HEK293 (cell line): ENCODE measurements around the gene PSMD3.

Source experiments
- CTCF ChIA-PET: fragments of 350-600 bp; formaldehyde crosslinking; extraction: SDS; loops from one replicate; lab custom pipeline; 2021; ENCODE audit warnings: antibody characterized with exemption; lab: Yijun Ruan, JAX
- POLR2A ChIA-PET: fragments of 300-600 bp; formaldehyde crosslinking; extraction: SDS; loops from one replicate; lab custom pipeline; 2020; ENCODE audit warnings: antibody characterized with exemption, inconsistent platforms; lab: Yijun Ruan, JAX
- H3K27ac ChIP-seq: fragments of 200-500 bp; sonication (Bioruptor generic); 2 replicates; pipeline ENCODE4 v1.5.1; 2014; ENCODE audit warnings: low read depth, low read length, control low read depth, inconsistent platforms; ENCODE audit errors: extremely low read depth
- H3K36me3 ChIP-seq, 2 experiments: fragments of 200-500 bp in 1 of 2; sonication (Bioruptor generic) in 1 of 2; 1 replicate in 1 of 2; 2 replicates in 1 of 2; pipeline ENCODE4 v1.5.1; 2014 to 2017; ENCODE audit warnings: inconsistent platforms in 2 of 2, low read length in 2 of 2; ENCODE audit not compliant: control insufficient read depth in 2 of 2, insufficient read depth in 1 of 2
- H3K4me1 ChIP-seq: fragments of 200-500 bp; sonication (Bioruptor generic); 2 replicates; pipeline ENCODE4 v1.5.1; 2014; ENCODE audit warnings: mild to moderate bottlenecking, low read length, inconsistent platforms; ENCODE audit not compliant: control insufficient read depth, insufficient read depth
- H3K4me3 ChIP-seq: 2 replicates; pipeline ENCODE4 v1.5.1; 2011; ENCODE audit warnings: low read depth, mild to moderate bottlenecking, control low read depth, low read length, moderate library complexity
- H3K9me3 ChIP-seq: fragments of 200-500 bp; sonication (Bioruptor generic); 2 replicates; pipeline ENCODE4 v1.5.1; 2014; ENCODE audit warnings: low read depth, low read length, inconsistent platforms; ENCODE audit not compliant: control insufficient read depth, insufficient read depth
- GLIS2 ChIP-seq: fragments of 450-650 bp; formaldehyde crosslinking; IDR thresholded peaks from 2 replicates; pipeline ENCODE4 v1.5.1; 2016; ENCODE audit warnings: missing biosample characterization, missing genetic modification characterization
- KLF16 ChIP-seq: fragments of 450-650 bp; formaldehyde crosslinking; IDR thresholded peaks from 2 replicates; pipeline ENCODE4 v1.5.1; 2017; ENCODE audit warnings: missing biosample characterization, missing genetic modification characterization
- PRDM1 ChIP-seq: fragments of 450-650 bp; formaldehyde crosslinking; IDR thresholded peaks from 2 replicates; pipeline ENCODE4; 2016; ENCODE audit warnings: missing biosample characterization, missing genetic modification characterization
- SETDB1 ChIP-seq: IDR thresholded peaks from one replicate; pipeline ENCODE4 v1.6.1; 2017; ENCODE audit warnings: mild to moderate bottlenecking, low read length, moderate library complexity, mixed read lengths; ENCODE audit not compliant: insufficient read length
- SP2 ChIP-seq: fragments of 450-650 bp; formaldehyde crosslinking; IDR thresholded peaks from 2 replicates; pipeline ENCODE4 v1.5.1; 2016; ENCODE audit warnings: missing biosample characterization, missing genetic modification characterization
- ZBTB17 ChIP-seq: fragments of 450-650 bp; formaldehyde crosslinking; IDR thresholded peaks from 2 replicates; pipeline ENCODE4 v1.5.1; 2016; ENCODE audit warnings: missing biosample characterization, missing genetic modification characterization
- ZFHX2 ChIP-seq: fragments of 450-650 bp; formaldehyde crosslinking; conservative IDR thresholded peaks from 2 replicates; pipeline ENCODE4 v1.5.1; 2016; ENCODE audit warnings: missing biosample characterization, missing genetic modification characterization
- ZNF132 ChIP-seq: fragments of 450-650 bp; formaldehyde crosslinking; IDR thresholded peaks from 2 replicates; pipeline ENCODE4 v1.5.1; 2017; ENCODE audit warnings: missing biosample characterization, missing genetic modification characterization, borderline replicate concordance
- ZNF157 ChIP-seq: fragments of 450-650 bp; formaldehyde crosslinking; IDR thresholded peaks from 2 replicates; pipeline ENCODE4 v1.5.1; 2016; ENCODE audit warnings: missing biosample characterization, missing genetic modification characterization
- ZNF19 ChIP-seq: fragments of 450-650 bp; formaldehyde crosslinking; IDR thresholded peaks from 2 replicates; pipeline ENCODE4; 2016; ENCODE audit warnings: missing biosample characterization, missing genetic modification characterization, low read depth
- ZNF2 ChIP-seq: fragments of 450-650 bp; formaldehyde crosslinking; IDR thresholded peaks from 2 replicates; pipeline ENCODE4 v1.5.1; 2016; ENCODE audit warnings: missing biosample characterization, missing genetic modification characterization
- ZNF211 ChIP-seq: fragments of 450-650 bp; formaldehyde crosslinking; IDR thresholded peaks from 2 replicates; pipeline ENCODE4 v1.5.1; 2016; ENCODE audit warnings: low read depth, missing biosample characterization, missing genetic modification characterization
- ZNF221 ChIP-seq: fragments of 450-650 bp; formaldehyde crosslinking; IDR thresholded peaks from 2 replicates; pipeline ENCODE4 v1.5.1; 2017; ENCODE audit warnings: missing biosample characterization, missing genetic modification characterization, borderline replicate concordance
- ZNF302 ChIP-seq: fragments of 450-650 bp; formaldehyde crosslinking; IDR thresholded peaks from 2 replicates; pipeline ENCODE4 v1.5.1; 2016; ENCODE audit warnings: missing biosample characterization, missing genetic modification characterization, low read depth
- ZNF311 ChIP-seq: fragments of 450-650 bp; formaldehyde crosslinking; IDR thresholded peaks from 2 replicates; pipeline ENCODE4 v1.5.1; 2017; ENCODE audit warnings: missing biosample characterization, missing genetic modification characterization, borderline replicate concordance
- ZNF558 ChIP-seq: fragments of 450-650 bp; formaldehyde crosslinking; IDR thresholded peaks from 2 replicates; pipeline ENCODE4 v1.5.1; 2016; ENCODE audit warnings: missing biosample characterization, missing genetic modification characterization
- ZNF658 ChIP-seq: fragments of 450-650 bp; formaldehyde crosslinking; IDR thresholded peaks from 2 replicates; pipeline ENCODE4; 2016; ENCODE audit warnings: missing biosample characterization, missing genetic modification characterization
- ZNF670 ChIP-seq: fragments of 450-650 bp; formaldehyde crosslinking; IDR thresholded peaks from 2 replicates; pipeline ENCODE4 v1.5.1; 2016; ENCODE audit warnings: missing biosample characterization, missing genetic modification characterization, low read depth
- ZNF747 ChIP-seq: fragments of 450-650 bp; formaldehyde crosslinking; IDR thresholded peaks from 2 replicates; pipeline ENCODE4 v1.5.1; 2016; ENCODE audit warnings: missing biosample characterization, missing genetic modification characterization
- ZNF830 ChIP-seq: fragments of 450-650 bp; IDR thresholded peaks from 2 replicates; pipeline ENCODE4 v1.5.0; 2018; ENCODE audit warnings: missing biosample characterization, missing genetic modification characterization, low read depth, mild to moderate bottlenecking, moderate library complexity
- ZSCAN23 ChIP-seq: fragments of 450-650 bp; formaldehyde crosslinking; IDR thresholded peaks from 2 replicates; pipeline ENCODE4 v1.5.1; 2016; ENCODE audit warnings: missing biosample characterization, missing genetic modification characterization
- ZSCAN30 ChIP-seq: fragments of 450-650 bp; IDR thresholded peaks from 2 replicates; pipeline ENCODE4 v1.5.1; 2018; ENCODE audit warnings: missing biosample characterization, mild to moderate bottlenecking, missing genetic modification characterization, moderate library complexity
- TF ChIP-seq, protein P1 (sequence below): fragments of 450-650 bp; formaldehyde crosslinking; IDR thresholded peaks from 2 replicates; pipeline ENCODE4 v1.5.1; 2016; ENCODE audit warnings: missing biosample characterization, missing genetic modification characterization
- TF ChIP-seq, protein P2 (sequence below): fragments of 450-650 bp; formaldehyde crosslinking; IDR thresholded peaks from 2 replicates; pipeline ENCODE4 v1.5.1; 2016; ENCODE audit warnings: missing biosample characterization, missing genetic modification characterization
- TF ChIP-seq, protein P3 (sequence below): fragments of 450-650 bp; formaldehyde crosslinking; IDR thresholded peaks from 2 replicates; pipeline ENCODE4 v1.5.1; 2017; ENCODE audit warnings: missing biosample characterization, missing genetic modification characterization
- TF ChIP-seq, protein P4 (sequence below): fragments of 450-650 bp; formaldehyde crosslinking; IDR thresholded peaks from 2 replicates; pipeline ENCODE4 v1.5.1; 2017; ENCODE audit warnings: missing biosample characterization, missing genetic modification characterization

The PSMD3 gene

GRCh38 chr17:40027614-40028012 is 47.0 kb downstream of the PSMD3 start:
- H3K36me3 ChIP-seq = peaks cover 43 to 93% of the 10 kb centered on the region in 2 experiments
- H3K27ac ChIP-seq = no peak overlapping the region
- no peaks in the 10 kb centered on the region for H3K9me3 ChIP-seq
- CTCF ChIA-PET = interaction anchor here (0.6 to 11.2 kb wide), 41 partner anchors 10 to 482 kb away, joined by 3 to 268 read pairs (median 4); partner anchors contain the start of genes CSF3 and MED24
- H3K4me1 ChIP-seq = peaks cover 16% of the 10 kb centered on the region
- H3K4me3 ChIP-seq = no peak overlapping the region
- POLR2A ChIA-PET = interaction anchor here (1.0 to 1.7 kb wide), 4 partner anchors 10 to 84 kb away, joined by 3 to 4 read pairs (median 3); partner anchors contain the start of gene PSMD3
- no peak for TF ChIP-seq ZBTB17
- TF ChIP-seq, protein P1, sequence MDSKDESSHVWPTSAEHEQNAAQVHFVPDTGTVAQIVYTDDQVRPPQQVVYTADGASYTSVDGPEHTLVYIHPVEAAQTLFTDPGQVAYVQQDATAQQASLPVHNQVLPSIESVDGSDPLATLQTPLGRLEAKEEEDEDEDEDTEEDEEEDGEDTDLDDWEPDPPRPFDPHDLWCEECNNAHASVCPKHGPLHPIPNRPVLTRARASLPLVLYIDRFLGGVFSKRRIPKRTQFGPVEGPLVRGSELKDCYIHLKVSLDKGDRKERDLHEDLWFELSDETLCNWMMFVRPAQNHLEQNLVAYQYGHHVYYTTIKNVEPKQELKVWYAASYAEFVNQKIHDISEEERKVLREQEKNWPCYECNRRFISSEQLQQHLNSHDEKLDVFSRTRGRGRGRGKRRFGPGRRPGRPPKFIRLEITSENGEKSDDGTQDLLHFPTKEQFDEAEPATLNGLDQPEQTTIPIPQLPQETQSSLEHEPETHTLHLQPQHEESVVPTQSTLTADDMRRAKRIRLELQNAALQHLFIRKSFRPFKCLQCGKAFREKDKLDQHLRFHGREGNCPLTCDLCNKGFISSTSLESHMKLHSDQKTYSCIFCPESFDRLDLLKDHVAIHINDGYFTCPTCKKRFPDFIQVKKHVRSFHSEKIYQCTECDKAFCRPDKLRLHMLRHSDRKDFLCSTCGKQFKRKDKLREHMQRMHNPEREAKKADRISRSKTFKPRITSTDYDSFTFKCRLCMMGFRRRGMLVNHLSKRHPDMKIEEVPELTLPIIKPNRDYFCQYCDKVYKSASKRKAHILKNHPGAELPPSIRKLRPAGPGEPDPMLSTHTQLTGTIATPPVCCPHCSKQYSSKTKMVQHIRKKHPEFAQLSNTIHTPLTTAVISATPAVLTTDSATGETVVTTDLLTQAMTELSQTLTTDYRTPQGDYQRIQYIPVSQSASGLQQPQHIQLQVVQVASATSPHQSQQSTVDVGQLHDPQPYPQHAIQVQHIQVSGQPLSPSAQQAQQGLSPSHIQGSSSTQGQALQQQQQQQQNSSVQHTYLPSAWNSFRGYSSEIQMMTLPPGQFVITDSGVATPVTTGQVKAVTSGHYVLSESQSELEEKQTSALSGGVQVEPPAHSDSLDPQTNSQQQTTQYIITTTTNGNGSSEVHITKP = peak; percentile 75
- TF ChIP-seq, protein P2, sequence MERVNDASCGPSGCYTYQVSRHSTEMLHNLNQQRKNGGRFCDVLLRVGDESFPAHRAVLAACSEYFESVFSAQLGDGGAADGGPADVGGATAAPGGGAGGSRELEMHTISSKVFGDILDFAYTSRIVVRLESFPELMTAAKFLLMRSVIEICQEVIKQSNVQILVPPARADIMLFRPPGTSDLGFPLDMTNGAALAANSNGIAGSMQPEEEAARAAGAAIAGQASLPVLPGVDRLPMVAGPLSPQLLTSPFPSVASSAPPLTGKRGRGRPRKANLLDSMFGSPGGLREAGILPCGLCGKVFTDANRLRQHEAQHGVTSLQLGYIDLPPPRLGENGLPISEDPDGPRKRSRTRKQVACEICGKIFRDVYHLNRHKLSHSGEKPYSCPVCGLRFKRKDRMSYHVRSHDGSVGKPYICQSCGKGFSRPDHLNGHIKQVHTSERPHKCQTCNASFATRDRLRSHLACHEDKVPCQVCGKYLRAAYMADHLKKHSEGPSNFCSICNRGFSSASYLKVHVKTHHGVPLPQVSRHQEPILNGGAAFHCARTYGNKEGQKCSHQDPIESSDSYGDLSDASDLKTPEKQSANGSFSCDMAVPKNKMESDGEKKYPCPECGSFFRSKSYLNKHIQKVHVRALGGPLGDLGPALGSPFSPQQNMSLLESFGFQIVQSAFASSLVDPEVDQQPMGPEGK (tag by site-specific recombination) = 0 out of 2 replicates have a peak, but pooled peaks have one; percentile 6
- no peak for TF ChIP-seq ZNF2 (tag by site-specific recombination)
- TF ChIP-seq KLF16 (tag by site-specific recombination) = no peak

DNA sequence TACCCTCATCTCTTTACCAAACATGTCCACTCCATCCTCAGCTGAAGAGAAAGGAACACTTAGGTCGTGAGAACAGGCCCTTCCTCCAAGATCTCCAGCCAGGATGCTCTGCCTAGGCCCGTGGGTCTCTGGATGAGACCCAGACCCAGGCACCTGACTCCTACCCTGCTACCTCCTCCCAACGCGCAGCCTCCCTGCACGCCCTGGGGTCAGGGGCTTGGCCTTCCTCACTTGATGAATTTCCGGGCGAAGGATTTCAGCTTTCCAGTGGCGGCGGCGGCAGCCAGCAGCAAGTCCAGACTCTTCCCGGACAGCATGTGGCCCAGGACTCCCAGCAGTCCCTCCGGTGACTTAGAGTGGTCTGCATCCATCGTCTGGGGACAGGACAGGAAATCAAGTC is 48.0 kb downstream of the PSMD3 start:
- CTCF ChIA-PET = interaction anchor here (0.8 to 11.2 kb wide), 14 partner anchors 9 to 468 kb away, joined by 3 to 268 read pairs (median 13); partner anchors contain the start of gene CSF3
- POLR2A ChIA-PET = interaction anchor here (1.7 kb wide), 1 partner anchor 48 kb away, joined by 4 read pairs; the partner anchor contains the start of gene PSMD3

DNA sequence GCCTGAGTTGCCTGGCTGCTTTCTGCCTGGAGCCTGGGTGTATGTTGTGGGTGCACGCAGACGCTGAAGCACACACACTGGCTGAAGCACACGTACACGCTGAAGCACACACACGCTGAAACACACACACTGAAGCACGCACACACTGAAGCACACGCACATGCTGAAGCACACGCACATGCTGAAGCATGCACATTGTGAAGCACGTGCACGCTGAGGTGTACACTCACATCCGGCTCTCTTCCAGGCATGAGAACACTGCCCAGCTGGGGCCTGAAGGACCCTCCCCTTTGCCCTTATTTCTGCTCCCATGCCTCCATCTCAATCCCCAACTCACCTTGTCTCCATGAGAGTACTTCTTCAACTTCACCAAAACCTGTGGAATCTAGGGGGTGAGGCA is 51.1 kb downstream of the PSMD3 start:
- Histone ChIP-seq H3K4me3 (no peak overlapping the region), H3K4me1 (peaks cover 2% of the 10 kb centered on the region; the same call in 1 of the 2 replicates), H3K9me3 (no peaks in the 10 kb centered on the region), H3K27ac (no peak overlapping the region), H3K36me3 (peaks cover 27 to 90% of the 10 kb centered on the region in 2 experiments)
- TF ChIP-seq ZNF221 (tag by site-specific recombination) = no peak
- no peak for TF ChIP-seq ZNF302 (tag by site-specific recombination)
- TF ChIP-seq ZNF670 (tag by site-specific recombination) = no peak
- TF ChIP-seq ZNF132 (tag by site-specific recombination) = no peak
- no peak for TF ChIP-seq ZFHX2 (tag by site-specific recombination)
- TF ChIP-seq, protein P3, sequence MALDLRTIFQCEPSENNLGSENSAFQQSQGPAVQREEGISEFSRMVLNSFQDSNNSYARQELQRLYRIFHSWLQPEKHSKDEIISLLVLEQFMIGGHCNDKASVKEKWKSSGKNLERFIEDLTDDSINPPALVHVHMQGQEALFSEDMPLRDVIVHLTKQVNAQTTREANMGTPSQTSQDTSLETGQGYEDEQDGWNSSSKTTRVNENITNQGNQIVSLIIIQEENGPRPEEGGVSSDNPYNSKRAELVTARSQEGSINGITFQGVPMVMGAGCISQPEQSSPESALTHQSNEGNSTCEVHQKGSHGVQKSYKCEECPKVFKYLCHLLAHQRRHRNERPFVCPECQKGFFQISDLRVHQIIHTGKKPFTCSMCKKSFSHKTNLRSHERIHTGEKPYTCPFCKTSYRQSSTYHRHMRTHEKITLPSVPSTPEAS (tag by site-specific recombination) = peak; percentile 88
- no peak for TF ChIP-seq GLIS2
- POLR2A ChIA-PET = interaction anchor here (1.2 kb wide), 1 partner anchor 35 kb away, joined by 4 read pairs; no protein-coding TSS in a partner anchor
- CTCF ChIA-PET = interaction anchor here (0.6 to 11.2 kb wide), 6 partner anchors 19 to 81 kb away, joined by 4 to 268 read pairs (median 113); partner anchors contain the start of gene CSF3

More for the DNA sequence above, 48.0 kb downstream of the PSMD3 start:
- H3K27ac ChIP-seq = no peak overlapping the region
- no peak overlapping the region for H3K4me3 ChIP-seq
- H3K4me1 ChIP-seq = peaks cover 9% of the 10 kb centered on the region
- H3K36me3 ChIP-seq = peaks cover 43 to 94% of the 10 kb centered on the region in 2 experiments
- TF ChIP-seq SETDB1 (no peak), ZNF19 (tag by site-specific recombination) (no peak), ZNF830 (tag by site-specific recombination) (no peak), ZNF747 (no peak), ZBTB17 (no peak), ZNF658 (tag by site-specific recombination) (no peak), ZNF157 (tag by site-specific recombination) (no peak), SP2 (no peak), PRDM1 (tag by site-specific recombination) (no peak), ZNF211 (tag by site-specific recombination) (no peak), ZSCAN30 (tag by site-specific recombination) (no peak), ZSCAN23 (tag by site-specific recombination) (no peak), ZNF311 (tag by site-specific recombination) (no peak), ZFHX2 (tag by site-specific recombination) (no peak), ZNF558 (no peak)
- TF ChIP-seq, protein P4, sequence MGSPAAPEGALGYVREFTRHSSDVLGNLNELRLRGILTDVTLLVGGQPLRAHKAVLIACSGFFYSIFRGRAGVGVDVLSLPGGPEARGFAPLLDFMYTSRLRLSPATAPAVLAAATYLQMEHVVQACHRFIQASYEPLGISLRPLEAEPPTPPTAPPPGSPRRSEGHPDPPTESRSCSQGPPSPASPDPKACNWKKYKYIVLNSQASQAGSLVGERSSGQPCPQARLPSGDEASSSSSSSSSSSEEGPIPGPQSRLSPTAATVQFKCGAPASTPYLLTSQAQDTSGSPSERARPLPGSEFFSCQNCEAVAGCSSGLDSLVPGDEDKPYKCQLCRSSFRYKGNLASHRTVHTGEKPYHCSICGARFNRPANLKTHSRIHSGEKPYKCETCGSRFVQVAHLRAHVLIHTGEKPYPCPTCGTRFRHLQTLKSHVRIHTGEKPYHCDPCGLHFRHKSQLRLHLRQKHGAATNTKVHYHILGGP (tag by site-specific recombination) = no peak
- TF ChIP-seq, all 188 proteins: peak for 0
- no peaks in the 10 kb centered on the region for H3K9me3 ChIP-seq
